Middle frontal gyrus (tissue), 1 donor: Measurements from ENCODE around the gene PES1.
"Not testable (repeated sequence)": the region's sequence is repeated elsewhere in the genome, so short reads cannot be mapped to it uniquely, and the experiment has no call there.

Experiments used
- DNase-seq: peaks from one replicate; pipeline ENCODE4 v3.0.0-alpha.2; 2015; ENCODE audit warnings: low spot score; ENCODE audit errors: extremely low spot score

Gene PES1

DNA sequence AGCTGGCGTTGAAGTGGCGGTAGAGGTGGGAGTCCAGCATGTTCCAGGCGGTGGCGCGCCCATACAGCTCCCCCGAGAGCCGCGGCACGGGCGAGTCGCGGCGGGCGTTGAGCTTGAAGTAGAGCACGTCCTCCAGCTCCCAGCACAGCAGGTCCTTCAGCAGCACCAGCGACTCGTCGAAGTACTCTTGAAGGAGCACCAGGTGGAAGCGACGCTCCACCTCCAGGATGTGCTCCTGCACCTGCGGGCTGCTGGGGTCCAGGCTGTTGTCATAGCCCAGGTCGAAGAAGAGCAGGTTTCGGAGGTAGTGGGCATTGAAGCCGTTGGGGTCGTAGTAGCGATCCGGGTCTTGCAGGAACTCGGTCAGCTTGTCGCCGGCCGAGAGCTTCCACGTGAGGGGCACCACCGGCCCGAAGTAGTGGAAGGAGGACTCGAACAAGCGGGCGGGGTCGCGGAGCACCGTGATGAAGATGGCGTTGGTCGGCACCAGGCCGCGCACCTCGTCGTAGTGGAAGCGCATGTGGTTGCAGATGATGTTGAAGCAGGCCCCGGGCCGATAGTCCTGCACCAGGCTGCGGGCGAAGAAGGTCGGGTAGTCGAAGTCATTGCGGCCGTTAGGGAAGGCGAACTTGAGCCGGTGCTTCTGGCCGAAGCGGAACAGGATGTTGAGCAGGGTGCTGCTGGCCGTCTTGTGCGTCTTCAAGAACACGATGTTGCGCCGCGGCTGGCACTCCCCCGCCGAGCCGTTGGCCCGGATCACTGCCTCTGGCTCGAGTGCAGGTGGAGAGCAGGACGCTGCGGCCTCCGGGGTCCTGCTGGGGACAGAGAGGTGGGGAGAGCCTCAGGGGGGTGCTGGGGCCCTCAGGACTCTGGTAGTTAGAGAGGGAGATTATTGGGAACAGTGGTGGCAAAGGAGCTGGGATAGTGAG is 36.2 kb downstream of the PES1 start:
- DNase-seq = no peak

DNA sequence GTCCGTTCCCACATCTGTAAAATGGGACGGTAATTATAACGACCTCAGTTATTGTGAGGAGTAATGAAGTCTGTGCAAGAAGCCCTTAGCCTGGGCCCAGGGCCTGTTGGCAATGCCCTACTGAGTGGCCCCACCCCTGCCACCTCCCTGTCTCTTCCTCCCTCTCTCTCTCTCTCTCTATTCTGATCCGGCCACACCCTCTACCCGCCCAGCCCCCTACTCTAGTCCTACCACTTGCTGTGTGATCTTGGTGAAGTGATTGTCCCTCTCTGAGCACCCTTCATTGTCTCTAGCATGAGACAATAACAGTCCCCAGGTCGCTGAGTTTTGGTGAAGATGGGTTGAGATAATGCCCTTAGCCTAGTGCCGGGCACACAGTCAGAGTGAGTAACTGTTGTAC is 37.7 kb downstream of the PES1 start:
- no peak for DNase-seq

DNA sequence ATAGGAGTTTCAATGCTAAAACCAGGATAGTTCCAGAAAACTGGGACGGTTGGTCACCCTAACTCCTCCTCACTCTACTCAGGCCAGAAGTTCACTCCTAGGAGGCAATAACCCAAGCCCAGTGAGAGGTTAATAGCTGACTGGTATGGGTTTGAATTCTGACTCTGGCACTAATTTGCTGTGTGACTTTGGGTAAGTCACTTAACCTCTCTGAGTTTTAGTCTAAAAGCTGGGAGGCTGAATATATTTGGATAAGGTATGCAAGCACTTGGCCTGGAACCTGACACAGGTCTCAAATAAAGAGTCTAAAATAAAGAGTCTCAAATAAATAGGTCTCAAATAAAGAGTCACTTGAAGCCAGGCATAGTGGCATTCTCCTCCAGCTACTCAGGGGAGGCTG is 39.0 kb downstream of the PES1 start:
- no peak for DNase-seq

DNA sequence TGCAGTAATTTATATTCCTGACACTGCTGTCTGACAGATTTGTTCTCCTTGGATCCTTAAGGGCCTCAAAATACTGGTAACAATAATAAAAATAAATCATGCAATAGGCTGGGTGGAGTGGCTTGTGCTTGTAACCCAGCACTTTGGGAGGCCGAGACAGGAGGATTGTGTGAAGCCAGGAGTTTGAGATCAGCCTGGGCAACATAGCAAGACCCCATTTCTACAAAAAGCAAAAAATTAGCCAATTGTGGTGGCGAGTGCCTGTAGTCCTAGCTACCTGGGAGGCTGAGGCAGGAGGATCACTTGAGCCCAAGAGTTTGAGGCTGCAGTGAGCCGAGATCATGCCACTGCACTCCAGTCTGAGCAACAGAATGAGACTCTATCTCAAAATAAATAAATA is 39.9 kb downstream of the PES1 start:
- DNase-seq = not testable (repeated sequence)

DNA sequence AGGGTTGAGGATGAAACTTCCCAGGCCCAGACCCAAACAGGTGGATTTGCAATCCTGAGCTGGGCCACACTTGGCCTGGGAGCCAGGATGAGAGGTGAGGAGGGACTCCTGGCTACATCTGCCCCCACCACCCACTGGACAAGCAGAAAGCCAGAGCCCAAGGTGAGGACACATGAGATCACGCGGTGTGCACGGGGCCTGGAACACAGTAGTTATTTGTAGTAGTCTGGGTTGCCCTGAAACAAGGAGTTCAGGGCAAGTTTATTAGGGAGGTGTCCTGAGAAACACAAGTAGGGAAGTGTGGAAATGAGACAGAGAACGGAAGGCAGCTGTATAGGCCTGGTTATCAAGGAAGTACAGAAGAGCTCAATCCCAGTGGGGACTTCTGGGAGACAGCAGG is 44.5 kb downstream of the PES1 start:
- DNase-seq = no peak

DNA sequence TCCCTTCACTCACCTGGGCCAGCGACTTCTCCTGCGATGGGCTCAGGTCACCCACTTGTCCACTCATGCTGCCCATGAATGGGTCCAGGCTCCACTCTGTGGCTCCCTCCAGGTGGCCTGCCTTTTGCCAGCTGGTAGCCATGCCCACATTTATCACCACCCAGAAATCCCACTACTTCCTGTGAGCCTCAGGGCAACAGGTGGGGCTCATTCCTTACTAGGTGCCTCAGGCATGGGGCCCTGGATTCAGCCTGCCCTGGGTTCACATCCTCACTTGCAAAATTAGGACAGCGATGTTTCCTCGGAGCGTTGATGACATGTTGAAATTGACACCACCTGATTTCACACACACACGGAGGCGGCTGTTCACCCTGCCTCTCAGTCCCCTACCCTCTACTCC is 45.1 kb downstream of the PES1 start, which contains the start of gene SEC14L6:
Gene SEC14L6 (minus strand): TSS at position 126 of the 400 bp plus-strand sequence. CDS start 59 bp downstream, at position 67.
- DNase-seq = no peak

DNA sequence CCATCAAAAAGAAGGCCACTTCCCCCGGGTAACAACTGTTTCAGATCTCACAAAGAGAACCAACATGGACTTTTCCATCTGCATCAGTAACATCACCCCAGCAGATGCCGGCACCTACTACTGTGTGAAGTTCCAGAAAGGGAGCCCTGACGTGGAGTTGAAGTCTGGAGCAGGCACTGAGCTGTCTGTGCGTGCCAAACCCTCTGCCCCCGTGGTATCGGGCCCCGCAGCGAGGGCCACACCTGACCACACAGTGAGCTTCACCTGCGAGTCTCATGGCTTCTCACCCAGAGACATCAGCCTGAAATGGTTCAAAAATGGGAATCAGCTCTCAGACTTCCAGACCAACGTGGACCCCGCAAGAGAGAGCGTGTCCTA is 48.9 kb downstream of the PES1 start:
- DNase-seq = no peak

DNA sequence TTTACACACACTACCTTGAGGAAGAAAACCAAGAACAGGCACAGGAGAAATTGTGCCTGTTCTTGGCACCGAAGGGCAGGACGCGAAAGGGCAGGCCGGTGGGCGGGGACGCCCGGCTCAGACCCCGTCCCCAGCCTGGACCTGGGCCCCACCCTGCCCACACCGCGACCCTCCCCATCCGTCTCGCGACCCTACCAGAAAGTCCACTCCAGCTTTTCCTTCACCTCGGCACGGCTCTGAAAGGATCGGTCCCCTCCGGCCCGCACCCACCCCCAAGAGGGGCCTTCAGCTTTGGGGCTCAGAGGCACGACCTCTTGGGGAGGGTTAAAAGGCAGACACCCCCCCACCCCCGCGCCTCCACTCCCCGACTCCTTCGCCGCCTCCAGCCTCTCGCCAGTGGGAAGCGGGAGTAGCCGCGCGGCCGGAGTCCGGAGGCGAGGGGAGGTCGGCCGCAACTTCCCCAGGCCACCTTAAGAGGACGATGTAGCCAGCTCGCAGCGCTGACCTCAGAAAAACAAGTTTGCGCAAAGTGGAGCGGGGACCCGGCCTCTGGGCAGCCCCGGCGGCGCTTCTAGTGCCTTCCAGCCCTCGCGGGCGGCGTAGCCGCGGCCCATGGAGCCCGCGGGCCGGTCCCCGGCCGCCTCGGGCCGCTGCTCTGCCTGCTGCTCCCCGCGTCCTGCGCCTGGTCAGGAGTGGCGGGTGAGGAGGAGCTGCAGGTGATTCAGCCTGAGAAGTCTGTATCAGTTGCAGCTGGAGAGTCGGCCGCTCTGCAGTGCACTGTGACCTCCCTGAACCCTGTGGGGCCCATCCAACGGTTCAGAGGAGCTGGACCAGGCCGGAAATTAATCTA is 49.5 kb downstream of the PES1 start:
- no peak for DNase-seq

DNA sequence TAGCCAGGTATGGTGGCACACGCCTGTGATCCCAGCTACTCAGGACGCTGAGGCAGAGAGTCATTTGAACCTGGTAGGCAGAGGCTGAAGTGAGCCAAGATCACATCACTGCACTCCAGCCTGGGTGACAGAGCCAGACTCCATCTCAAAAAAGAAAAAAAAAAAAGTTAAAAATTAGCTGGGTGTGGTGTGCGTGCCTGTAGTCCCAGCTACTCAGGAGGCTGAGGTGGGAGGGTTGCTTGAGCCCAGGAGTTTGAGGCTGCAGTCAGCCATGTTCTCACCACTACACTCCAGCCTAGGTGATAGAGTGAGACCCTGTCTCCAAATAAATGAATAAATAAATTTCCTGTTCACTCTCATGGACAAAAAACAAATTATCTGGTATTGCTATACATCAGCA is 50.2 kb downstream of the PES1 start:
- not testable (repeated sequence) for DNase-seq

DNA sequence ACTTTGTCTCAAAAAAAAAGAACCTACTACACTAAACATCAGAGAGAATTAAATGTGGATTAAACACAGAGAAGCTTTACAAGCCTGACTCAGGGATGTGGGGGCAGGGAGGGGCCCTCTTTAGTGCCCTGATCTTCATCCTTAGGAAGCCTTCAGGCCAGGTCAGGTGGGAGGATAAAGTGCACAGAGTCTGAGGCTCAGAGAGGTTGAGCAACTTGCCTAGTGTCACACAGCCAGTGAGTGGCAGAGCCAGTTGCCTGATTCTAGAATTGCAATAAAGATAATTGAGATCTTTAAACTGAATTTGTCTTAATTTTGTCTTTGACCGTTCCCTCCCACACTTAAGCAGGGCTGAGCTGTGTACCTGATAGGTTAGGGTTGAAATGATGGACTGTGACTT is 52.3 kb downstream of the PES1 start:
- DNase-seq = no peak

DNA sequence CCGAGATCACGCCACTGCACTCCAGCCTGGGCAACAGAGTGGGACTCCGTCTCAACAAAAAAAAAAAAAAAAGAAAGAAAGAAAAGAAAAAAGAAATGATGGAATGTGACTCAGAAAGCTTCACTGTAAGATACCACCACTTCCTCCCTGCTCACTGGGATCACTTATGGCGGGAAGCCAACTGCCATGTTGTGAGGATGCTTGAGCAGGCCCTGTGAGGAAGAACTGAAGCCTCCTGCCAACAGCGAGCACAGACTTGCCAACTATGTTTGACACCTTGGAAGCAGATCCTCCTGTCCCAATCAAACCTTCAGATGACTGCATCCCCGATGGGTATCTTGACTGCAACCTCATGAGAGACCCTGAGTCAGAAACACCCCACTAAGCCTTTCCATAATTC is 53.4 kb downstream of the PES1 start:
- DNase-seq = no peak

DNA sequence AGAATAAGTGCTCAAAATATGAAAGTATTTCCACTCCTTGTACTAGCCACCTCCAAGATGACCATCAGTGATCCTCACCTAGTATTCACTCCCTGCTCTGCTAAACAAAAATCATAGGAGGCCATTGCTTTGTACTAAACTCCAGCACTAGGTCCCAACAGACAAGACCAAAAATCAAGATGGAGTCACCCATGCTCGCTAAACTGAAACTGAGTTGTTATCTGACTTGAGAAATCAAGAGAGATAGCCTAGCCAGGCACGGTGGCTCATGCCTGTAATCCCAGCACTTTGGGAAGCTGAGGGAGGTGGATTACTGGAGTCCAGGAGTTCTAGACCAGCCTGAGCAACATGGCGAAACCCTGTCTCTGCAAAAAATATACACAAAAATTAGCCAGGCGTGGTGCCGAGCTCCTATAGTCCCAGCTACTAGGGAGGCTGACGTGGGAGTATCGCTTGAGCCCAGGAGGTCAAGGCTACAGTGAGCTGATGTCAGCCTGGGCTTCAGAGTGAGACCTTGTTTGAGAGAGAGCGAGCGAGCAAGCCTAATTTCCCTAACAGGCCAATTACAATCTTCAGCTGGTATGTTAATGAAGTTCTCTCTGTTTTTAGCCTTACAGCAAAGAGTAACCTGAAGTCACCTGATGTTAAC is 54.5 kb downstream of the PES1 start:
- DNase-seq = no peak

DNA sequence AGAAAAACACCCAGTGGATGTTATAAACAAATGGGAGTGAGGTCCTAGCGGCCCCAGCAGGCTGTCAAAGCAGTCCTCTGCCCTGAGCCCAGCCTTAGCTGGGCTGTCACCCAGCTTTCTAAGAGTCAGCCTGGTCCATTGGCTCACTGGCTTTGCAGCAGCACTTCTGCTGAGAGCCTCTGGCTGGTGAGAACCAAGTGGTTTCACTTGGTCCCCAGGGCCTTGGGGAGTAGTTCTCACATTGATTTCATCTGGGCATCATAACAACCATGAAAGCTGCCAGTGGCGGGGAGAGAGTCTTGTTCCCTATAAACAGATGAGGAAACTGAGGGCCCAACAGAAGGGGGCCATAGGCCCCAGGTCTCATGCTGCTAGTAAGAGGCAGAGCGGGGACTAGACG is 56.5 kb downstream of the PES1 start:
- DNase-seq = no peak

DNA sequence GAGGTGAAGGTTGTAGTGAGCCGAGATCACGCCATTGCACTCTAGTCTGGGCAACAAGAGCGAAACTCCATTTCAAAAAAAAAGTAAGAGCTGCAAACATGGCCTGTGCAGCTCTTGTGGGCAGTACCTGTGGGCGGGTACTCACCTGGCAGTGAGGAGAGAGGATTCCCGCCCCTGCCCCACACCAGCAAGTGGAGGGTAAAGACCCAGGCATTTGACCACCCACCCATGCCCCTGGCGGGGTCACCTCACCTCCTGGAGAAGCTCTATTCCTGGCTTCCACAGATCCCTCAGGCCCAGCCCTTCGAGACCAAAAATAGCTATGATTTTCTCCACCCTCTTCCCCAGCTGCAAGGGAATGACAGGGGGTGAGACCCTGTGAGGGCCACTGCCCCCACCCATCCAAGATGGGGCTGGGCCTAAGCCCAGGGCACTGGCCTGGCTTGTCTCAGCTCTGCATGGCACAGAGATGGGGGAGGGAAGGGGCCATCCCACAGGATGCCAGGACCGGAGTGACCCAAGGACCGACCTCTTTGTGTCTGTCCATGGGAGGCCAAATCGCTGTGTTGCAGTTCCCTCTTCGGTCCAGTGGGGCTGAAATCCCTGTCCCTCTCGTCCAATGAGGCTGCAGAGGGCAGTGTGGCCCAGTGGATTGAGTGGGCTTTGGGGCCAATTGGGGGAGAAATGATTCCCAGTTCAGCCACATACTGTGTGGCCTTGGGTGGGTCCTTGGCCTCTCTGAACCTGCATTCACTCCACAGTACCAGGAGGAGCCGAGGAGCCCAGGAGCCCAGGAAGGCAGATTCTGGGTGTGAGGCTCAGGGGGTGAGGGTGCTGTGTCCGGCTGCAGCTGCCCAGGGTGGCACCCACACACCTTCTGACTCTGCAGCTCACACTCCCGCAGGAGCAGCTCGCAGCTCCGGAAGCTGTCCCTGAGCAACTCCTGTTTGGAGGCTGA is 59.8 kb downstream of the PES1 start:
- no peak for DNase-seq

DNA sequence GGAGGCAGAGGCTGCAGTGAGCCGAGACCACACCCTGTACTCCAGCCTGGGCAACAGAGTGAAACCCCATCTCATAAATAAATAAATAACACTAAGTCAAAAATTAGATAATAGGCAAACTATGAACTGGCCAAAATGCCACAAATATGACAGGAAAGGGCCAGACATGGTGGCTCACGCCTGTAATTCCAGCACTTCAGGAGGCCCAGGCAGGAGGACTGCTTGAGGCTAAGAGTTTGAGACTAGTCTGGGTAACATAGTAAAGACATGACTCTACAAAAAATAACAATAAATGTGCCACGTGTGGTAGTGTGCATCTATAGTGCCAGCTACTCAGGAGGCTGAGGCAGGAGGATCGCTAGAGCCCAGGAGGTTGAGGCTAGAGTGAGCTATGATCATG is 65.1 kb downstream of the PES1 start:
- no peak for DNase-seq
